ENCODE measurements around the gene SPINK13.

The SPINK13 gene

GRCh38 chr5:148290271-148291195, 21.9 kb downstream of the SPINK13 start:
- no peak overlapping the region for H3K27ac ChIP-seq
- TF ChIP-seq CTCF (IDR thresholded peaks at IDR 0.05): peak; percentile 72
- TF ChIP-seq ZFX (IDR thresholded peaks at IDR 0.05; ENCODE audit: borderline replicate concordance): no peak

GRCh38 chr5:148297731-148298130, 29.1 kb downstream of the SPINK13 start:
- no peak overlapping the region for H3K27ac ChIP-seq
- no peak for TF ChIP-seq CTCF (IDR thresholded peaks at IDR 0.05)
- no peak for TF ChIP-seq ZFX (IDR thresholded peaks at IDR 0.05; ENCODE audit: borderline replicate concordance)

GRCh38 chr5:148306446-148306845, 37.9 kb downstream of the SPINK13 start:
- TF ChIP-seq ZFX (IDR thresholded peaks at IDR 0.05; ENCODE audit: borderline replicate concordance): no peak
- no peak for TF ChIP-seq CTCF (IDR thresholded peaks at IDR 0.05)
- no peak overlapping the region for H3K27ac ChIP-seq

- TF ChIP-seq CTCF (IDR thresholded peaks at IDR 0.05) (no peak), ZFX (IDR thresholded peaks at IDR 0.05; ENCODE audit: borderline replicate concordance) (no peak)
- no peak overlapping the region for H3K27ac ChIP-seq
Measured at GRCh38 chr5:148309019-148309418, 40.4 kb downstream of the SPINK13 start.

GRCh38 chr5:148309746-148310145, 41.2 kb downstream of the SPINK13 start:
- TF ChIP-seq CTCF (IDR thresholded peaks at IDR 0.05) (no peak), ZFX (IDR thresholded peaks at IDR 0.05; ENCODE audit: borderline replicate concordance) (no peak)
- H3K27ac ChIP-seq: no peak overlapping the region

- no peak overlapping the region for H3K27ac ChIP-seq
- TF ChIP-seq ZFX (IDR thresholded peaks at IDR 0.05; ENCODE audit: borderline replicate concordance) (no peak), CTCF (IDR thresholded peaks at IDR 0.05) (no peak)
Measured at GRCh38 chr5:148311484-148311883, 42.9 kb downstream of the SPINK13 start.

- H3K27ac ChIP-seq: no peak within 1 kb of the TSS
- TF ChIP-seq ZFX (IDR thresholded peaks at IDR 0.05; ENCODE audit: borderline replicate concordance) (no peak), CTCF (IDR thresholded peaks at IDR 0.05) (no peak)
Measured at GRCh38 chr5:148312153-148312552, 43.6 kb downstream of the SPINK13 start, which contains the start of gene SPINK7. SPINK7 (plus strand) TSS chr5:148312423; CDS start chr5:148312484, 61 bp downstream.

All from 22Rv1 (cell line).